ENCODE data around the gene CLOCK. TPM values are rescaled to one million over a fixed set of nuclear protein-coding genes. Genes with fewer than 3 reads are reported as not detected.
A peak's percentile ranks its signal among the peaks of the same experiment; 100 is the strongest.

CLOCK gene
- total and polyA plus RNA-seq, 2 of the 13 experiments (the other 11 are each of a cell fraction or from before 2014, with no cell fraction given) = 8.8 to 13.5 TPM

DNA sequence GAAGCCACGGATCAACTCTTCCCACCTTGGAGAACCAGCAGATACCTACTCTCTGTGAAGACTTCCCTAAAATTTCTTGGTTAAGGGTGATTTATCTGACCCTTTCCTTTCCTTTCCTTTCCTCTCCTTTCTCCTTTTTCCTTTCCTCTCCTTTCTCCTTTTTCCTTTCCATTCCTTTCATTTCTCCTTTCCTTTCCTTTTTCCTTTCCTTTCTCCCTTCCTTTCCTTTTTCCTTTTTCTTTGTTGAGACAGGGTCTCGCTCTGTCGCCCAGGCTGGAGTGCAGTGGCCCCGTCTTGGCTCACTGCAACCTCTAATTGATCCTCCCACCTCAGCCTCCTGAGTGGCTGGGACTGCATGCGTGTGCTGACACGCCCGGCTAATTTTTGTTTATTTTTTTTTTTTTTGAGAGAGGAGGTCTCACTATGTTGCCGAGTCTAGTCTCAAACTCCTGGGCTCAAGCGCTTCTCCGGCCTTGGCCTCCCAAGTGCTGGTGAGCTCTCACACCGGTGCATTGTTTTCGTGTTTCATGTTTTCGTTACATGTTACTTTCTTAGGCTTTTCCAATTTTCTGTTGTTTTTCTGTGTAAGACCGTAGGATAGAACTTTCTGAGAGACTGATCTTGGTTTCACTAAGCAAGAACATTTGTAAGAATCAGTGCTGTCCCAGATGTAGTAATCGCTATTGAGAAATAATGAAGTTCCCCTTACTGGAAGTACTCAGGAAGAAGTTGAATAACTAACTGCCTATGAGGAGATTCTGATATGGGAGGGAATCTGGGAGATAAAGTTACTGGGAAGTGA, 149.0 kb downstream of the CLOCK start:
- Histone ChIP-seq H3K9me3 (ENCODE audit: low read length) (no peaks in the 10 kb centered on the region), H3K4me2 (ENCODE audit: low read depth, low read length) (peak overlapping the region; percentile 77), H3K36me3 (replicated peaks in 1 of 2; ENCODE audit: control insufficient read depth in 1 of 2, insufficient read depth in 2 of 2, low read length in 2 of 2) (peaks cover 0 to 8% of the 10 kb centered on the region in 2 experiments; a peak in 1 of 5 replicates), H3K27ac (ENCODE audit: extremely low read length, insufficient read depth, low read length) (peak overlapping the region; percentile 80), H3K79me2 (ENCODE audit: insufficient read depth, low read length) (peaks cover 46% of the 10 kb centered on the region), H3K9ac (ENCODE audit: insufficient read depth, low read depth, low read length) (peak overlapping the region; percentile 84), H3K4me1 (ENCODE audit: insufficient read depth, low read length) (peaks cover 50% of the 10 kb centered on the region), H4K20me1 (ENCODE audit: insufficient read depth, low read length) (peaks cover 20% of the 10 kb centered on the region), H2AFZ (ENCODE audit: low read length) (no peak overlapping the region), H3K4me3 (replicated peaks in 1 of 3; ENCODE audit: insufficient read depth in 1 of 3, low read depth in 2 of 3, low read length in 3 of 3) (peak overlapping the region; percentile 84 to 98 (median 91)), H3K27me3 (ENCODE audit: control insufficient read depth in 1 of 2, insufficient read depth in 2 of 2, low read length in 2 of 2) (no peaks in the 10 kb centered on the region; a peak in 2 of 5 replicates)
- intact Hi-C loops (cut with micrococcal nuclease; ENCODE audit: unreplicated experiment) = loop anchor here (5.0 kb wide), 1 partner anchor 35 kb away; no protein-coding TSS in a partner anchor
- ATAC-seq (no peak), DNase-seq (ENCODE audit: low spot score) (no peak), FAIRE-seq (no peak)
- BruUV-seq (replicated peaks) = no TSS peak
- CTCF ChIA-PET (ENCODE audit: low intra/inter-chr PET ratio, low total read pairs) = no interaction called here
- 0 out of 2 replicates have a peak, but pooled peaks have one; percentile 31 for TF ChIP-seq ZNF878 (CRISPR knock-in tag; IDR thresholded peaks at IDR 0.05)
- no peak for TF ChIP-seq KLF13 (CRISPR knock-in tag; IDR thresholded peaks at IDR 0.05)
- TF ChIP-seq, protein P1, sequence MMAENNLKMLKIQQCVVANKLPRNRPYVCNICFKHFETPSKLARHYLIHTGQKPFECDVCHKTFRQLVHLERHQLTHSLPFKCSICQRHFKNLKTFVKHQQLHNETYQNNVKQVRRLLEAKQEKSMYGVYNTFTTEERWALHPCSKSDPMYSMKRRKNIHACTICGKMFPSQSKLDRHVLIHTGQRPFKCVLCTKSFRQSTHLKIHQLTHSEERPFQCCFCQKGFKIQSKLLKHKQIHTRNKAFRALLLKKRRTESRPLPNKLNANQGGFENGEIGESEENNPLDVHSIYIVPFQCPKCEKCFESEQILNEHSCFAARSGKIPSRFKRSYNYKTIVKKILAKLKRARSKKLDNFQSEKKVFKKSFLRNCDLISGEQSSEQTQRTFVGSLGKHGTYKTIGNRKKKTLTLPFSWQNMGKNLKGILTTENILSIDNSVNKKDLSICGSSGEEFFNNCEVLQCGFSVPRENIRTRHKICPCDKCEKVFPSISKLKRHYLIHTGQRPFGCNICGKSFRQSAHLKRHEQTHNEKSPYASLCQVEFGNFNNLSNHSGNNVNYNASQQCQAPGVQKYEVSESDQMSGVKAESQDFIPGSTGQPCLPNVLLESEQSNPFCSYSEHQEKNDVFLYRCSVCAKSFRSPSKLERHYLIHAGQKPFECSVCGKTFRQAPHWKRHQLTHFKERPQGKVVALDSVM (CRISPR knock-in tag; IDR thresholded peaks at IDR 0.05) = peak; percentile 88
- TF ChIP-seq, protein P2, sequence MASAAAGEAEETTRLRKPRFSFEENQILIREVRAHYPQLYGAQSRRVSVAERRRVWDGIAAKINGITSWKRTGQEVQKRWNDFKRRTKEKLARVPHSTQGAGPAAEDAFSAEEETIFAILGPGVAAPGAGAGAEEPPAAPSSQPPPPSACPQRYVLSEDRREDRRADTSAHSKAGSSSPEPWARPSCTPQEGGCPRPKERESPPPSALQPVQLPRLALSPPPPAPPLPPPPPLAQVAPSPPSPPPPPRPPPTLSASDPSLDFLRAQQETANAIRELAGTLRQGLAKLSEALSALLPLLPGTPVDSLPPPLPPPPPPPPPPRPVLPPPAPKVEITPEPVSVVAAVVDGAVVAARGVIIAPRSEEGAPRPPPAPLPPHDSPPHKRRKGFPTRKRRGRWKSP (CRISPR knock-in tag; IDR thresholded peaks at IDR 0.05) = peak; percentile 27; the same call in 1 of the 2 replicates
- 0 out of 2 replicates have a peak, but pooled peaks have one; percentile 27 for TF ChIP-seq KDM5A (IDR thresholded peaks at IDR 0.05; ENCODE audit: borderline replicate concordance, low read length)
- TF ChIP-seq, protein P3, sequence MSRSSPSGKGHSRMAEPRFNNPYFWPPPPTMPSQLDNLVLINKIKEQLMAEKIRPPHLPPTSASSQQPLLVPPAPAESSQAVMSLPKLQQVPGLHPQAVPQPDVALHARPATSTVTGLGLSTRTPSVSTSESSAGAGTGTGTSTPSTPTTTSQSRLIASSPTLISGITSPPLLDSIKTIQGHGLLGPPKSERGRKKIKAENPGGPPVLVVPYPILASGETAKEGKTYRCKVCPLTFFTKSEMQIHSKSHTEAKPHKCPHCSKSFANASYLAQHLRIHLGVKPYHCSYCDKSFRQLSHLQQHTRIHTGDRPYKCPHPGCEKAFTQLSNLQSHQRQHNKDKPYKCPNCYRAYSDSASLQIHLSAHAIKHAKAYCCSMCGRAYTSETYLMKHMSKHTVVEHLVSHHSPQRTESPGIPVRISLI (CRISPR knock-in tag; IDR thresholded peaks at IDR 0.05; ENCODE audit: borderline replicate concordance) = peak; percentile 41; the same call in 1 of the 2 replicates
- TF ChIP-seq HOXD1 (CRISPR knock-in tag; IDR thresholded peaks at IDR 0.05) = no peak
- TF ChIP-seq CEBPB (IDR thresholded peaks at IDR 0.05; ENCODE audit: borderline replicate concordance, low read depth, low read length) = peak; percentile 27; the same call in 1 of the 2 replicates
- in situ Hi-C loops (cut with HindIII; ENCODE audit: extremely low pct_ligation_motif_present, low pct_unique_long_range_greater_than_20kb) = loop anchor here (25.0 kb wide), 1 partner anchor 465 kb away; the partner anchor contains the start of gene EXOC1
- 9% methylated on average over 15 of the region's 15 CpGs for WGBS (ENCODE audit: low lambda C conversion rate)
- POLR2A ChIA-PET = interaction anchor here (1.8 to 2.8 kb wide), 2 partner anchors 31 to 52 kb away, joined by 5 to 8 read pairs; partner anchors contain the start of gene SRD5A3
